ENCODE data around the gene PZP. TPM values are rescaled to one million over a fixed set of nuclear protein-coding genes. Genes with fewer than 3 reads are reported as not detected.
A peak's percentile ranks its signal among the peaks of the same experiment; 100 is the strongest.
"Not testable (repeated sequence)": the region's sequence is repeated elsewhere in the genome, so short reads cannot be mapped to it uniquely, and the experiment has no call there.

PZP gene
- total RNA-seq, 1 donor from 2014 or later = 2.2 TPM

DNA sequence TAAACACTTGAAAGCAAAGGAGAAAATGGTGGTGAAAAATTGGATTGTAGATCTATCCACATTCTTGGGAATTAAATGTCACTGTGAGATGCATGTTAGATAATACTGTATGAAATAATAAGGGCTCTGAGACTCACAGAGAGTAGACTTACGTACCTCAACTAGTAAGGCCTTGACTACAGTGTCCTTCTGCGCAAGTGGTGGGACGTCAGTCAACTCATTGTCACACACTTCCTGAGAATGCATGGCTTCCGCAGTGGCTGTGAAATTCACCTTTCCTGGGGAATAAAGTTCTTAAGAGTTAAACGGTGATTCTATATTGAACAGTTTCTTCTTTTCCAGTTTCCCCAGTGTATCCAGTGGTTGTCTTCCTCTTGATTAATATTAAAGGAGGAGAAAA lies 32.6 kb upstream of the PZP start:
- DNase-seq (ENCODE audit: low spot score) = no peak
- Mint-ChIP-seq H3K4me3 (ENCODE audit: unreplicated experiment) (no peak overlapping the region), H3K36me3 (ENCODE audit: low read depth, unreplicated experiment) (no peaks in the 10 kb centered on the region), H3K27ac (ENCODE audit: unreplicated experiment) (no peak overlapping the region), H3K27me3 (ENCODE audit: unreplicated experiment) (peaks cover 1% of the 10 kb centered on the region), H3K9me3 (ENCODE audit: unreplicated experiment) (no peaks in the 10 kb centered on the region), H3K4me1 (ENCODE audit: unreplicated experiment) (peaks cover 4% of the 10 kb centered on the region)
- TF ChIP-seq, protein P1, sequence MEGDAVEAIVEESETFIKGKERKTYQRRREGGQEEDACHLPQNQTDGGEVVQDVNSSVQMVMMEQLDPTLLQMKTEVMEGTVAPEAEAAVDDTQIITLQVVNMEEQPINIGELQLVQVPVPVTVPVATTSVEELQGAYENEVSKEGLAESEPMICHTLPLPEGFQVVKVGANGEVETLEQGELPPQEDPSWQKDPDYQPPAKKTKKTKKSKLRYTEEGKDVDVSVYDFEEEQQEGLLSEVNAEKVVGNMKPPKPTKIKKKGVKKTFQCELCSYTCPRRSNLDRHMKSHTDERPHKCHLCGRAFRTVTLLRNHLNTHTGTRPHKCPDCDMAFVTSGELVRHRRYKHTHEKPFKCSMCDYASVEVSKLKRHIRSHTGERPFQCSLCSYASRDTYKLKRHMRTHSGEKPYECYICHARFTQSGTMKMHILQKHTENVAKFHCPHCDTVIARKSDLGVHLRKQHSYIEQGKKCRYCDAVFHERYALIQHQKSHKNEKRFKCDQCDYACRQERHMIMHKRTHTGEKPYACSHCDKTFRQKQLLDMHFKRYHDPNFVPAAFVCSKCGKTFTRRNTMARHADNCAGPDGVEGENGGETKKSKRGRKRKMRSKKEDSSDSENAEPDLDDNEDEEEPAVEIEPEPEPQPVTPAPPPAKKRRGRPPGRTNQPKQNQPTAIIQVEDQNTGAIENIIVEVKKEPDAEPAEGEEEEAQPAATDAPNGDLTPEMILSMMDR (IDR thresholded peaks at IDR 0.05; ENCODE audit: unreplicated experiment) = no peak

GRCh38 chr12:9240004-9240635 lies 31.9 kb upstream of the PZP start:
- peak overlapping the region; percentile 77 for H3K4me3 Mint-ChIP-seq (ENCODE audit: unreplicated experiment)
- not testable (repeated sequence) for H3K36me3 Mint-ChIP-seq (ENCODE audit: low read depth, unreplicated experiment); H3K4me1 Mint-ChIP-seq (ENCODE audit: unreplicated experiment); H3K9me3 Mint-ChIP-seq (ENCODE audit: unreplicated experiment); H3K27me3 Mint-ChIP-seq (ENCODE audit: unreplicated experiment)
- peak overlapping the region; percentile 15 for H3K27ac Mint-ChIP-seq (ENCODE audit: unreplicated experiment)
- DNase-seq (ENCODE audit: low spot score) = peak; percentile 22

- Mint-ChIP-seq H3K4me3 (ENCODE audit: unreplicated experiment) (no peak overlapping the region), H3K9me3 (ENCODE audit: unreplicated experiment) (no peaks in the 10 kb centered on the region), H3K27ac (ENCODE audit: unreplicated experiment) (no peak overlapping the region), H3K36me3 (ENCODE audit: low read depth, unreplicated experiment) (no peaks in the 10 kb centered on the region), H3K4me1 (ENCODE audit: unreplicated experiment) (peaks cover 4% of the 10 kb centered on the region), H3K27me3 (ENCODE audit: unreplicated experiment) (peaks cover 1% of the 10 kb centered on the region)
- DNase-seq (ENCODE audit: low spot score) = no peak
- TF ChIP-seq, protein P1 (IDR thresholded peaks at IDR 0.05; ENCODE audit: unreplicated experiment) = no peak
These were observed 29.1 kb upstream of the PZP start for GRCh38 chr12:9237286-9237685.

DNA sequence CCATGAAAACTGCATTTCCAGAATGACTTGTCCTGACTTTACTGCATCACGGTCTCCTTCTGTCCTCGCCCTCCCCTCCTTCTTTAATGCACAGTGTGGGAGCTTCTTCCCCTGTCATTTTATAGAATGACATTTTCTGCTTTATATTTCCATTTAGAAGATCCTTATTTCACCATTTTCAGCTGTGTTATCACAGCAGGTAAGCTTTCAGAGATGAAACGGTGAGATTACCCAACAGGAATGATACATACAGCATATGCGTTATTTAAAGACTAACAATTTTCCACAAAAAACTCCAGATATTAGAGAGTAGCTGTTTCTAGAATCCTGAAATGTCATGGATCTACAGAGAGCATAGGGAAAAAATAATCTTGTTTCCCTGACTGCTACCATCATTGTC lies 27.3 kb upstream of the PZP start:
- Mint-ChIP-seq H3K4me3 (ENCODE audit: unreplicated experiment) (no peak overlapping the region), H3K36me3 (ENCODE audit: low read depth, unreplicated experiment) (no peaks in the 10 kb centered on the region), H3K4me1 (ENCODE audit: unreplicated experiment) (peaks cover 4% of the 10 kb centered on the region), H3K27me3 (ENCODE audit: unreplicated experiment) (peaks cover 1% of the 10 kb centered on the region), H3K27ac (ENCODE audit: unreplicated experiment) (no peak overlapping the region), H3K9me3 (ENCODE audit: unreplicated experiment) (no peaks in the 10 kb centered on the region)
- no peak for DNase-seq (ENCODE audit: low spot score)
- TF ChIP-seq, protein P1 (IDR thresholded peaks at IDR 0.05; ENCODE audit: unreplicated experiment) = no peak

- TF ChIP-seq, protein P1 (IDR thresholded peaks at IDR 0.05; ENCODE audit: unreplicated experiment) = no peak
- Mint-ChIP-seq H3K27me3 (ENCODE audit: unreplicated experiment) (no peaks in the 10 kb centered on the region), H3K4me3 (ENCODE audit: unreplicated experiment) (no peak overlapping the region), H3K36me3 (ENCODE audit: low read depth, unreplicated experiment) (peaks cover 4% of the 10 kb centered on the region), H3K4me1 (ENCODE audit: unreplicated experiment) (no peaks in the 10 kb centered on the region), H3K9me3 (ENCODE audit: unreplicated experiment) (no peaks in the 10 kb centered on the region), H3K27ac (ENCODE audit: unreplicated experiment) (no peak overlapping the region)
- DNase-seq (ENCODE audit: low spot score) = no peak
These were observed 19.8 kb upstream of the PZP start for GRCh38 chr12:9227950-9228349.

Measured in endothelial cell (in vitro differentiated cells).